GM13976 (cell line): ENCODE data around the gene ZNF8.

Source experiments
- DNase-seq: peaks from one replicate; pipeline ENCODE4 v3.0.0; 2012; ENCODE audit warnings: low spot score
- CTCF ChIP-seq: IDR thresholded peaks from 2 replicates; pipeline ENCODE4 v1.5.1; 2012; ENCODE audit warnings: borderline replicate concordance, mild to moderate bottlenecking; ENCODE audit not compliant: insufficient read depth; ENCODE audit errors: extremely low read depth, missing control alignments, control extremely low read depth
- in situ Hi-C: fragments of 300-500 bp; cut with MboI; formaldehyde crosslinking; loops from one replicate; pipeline ENCODE4 v1.12.0; 2022; ENCODE audit warnings: low sequenced_read_pairs, mixed read lengths, inconsistent platforms; ENCODE audit not compliant: unreplicated experiment

ZNF8 gene

DNA sequence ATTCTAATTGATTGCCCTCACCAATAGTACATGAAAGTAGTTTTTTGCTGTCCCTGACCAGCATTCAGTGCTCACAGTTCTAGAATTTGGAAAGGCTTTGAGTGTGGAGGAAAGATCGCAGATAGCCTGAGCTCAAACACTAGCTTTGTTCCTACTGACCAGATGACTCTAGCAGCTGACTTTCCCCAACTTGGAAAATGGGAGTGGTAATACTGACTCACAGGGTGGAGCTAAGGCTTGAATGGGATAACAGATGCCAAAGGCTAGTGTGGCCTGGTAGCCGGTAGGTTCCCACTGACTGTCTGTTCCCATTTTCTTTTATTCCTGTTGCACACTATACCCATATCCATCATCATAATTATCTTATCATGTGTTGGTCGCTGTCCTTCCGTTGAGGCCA is 51.7 kb downstream of the ZNF8 start:
- no peak for DNase-seq
- in situ Hi-C loops = no loop called here
- no peak for TF ChIP-seq CTCF

GRCh38 chr19:58332697-58333096 is 53.9 kb downstream of the ZNF8 start:
- no peak for TF ChIP-seq CTCF
- in situ Hi-C loops = no loop called here
- DNase-seq = no peak

DNA sequence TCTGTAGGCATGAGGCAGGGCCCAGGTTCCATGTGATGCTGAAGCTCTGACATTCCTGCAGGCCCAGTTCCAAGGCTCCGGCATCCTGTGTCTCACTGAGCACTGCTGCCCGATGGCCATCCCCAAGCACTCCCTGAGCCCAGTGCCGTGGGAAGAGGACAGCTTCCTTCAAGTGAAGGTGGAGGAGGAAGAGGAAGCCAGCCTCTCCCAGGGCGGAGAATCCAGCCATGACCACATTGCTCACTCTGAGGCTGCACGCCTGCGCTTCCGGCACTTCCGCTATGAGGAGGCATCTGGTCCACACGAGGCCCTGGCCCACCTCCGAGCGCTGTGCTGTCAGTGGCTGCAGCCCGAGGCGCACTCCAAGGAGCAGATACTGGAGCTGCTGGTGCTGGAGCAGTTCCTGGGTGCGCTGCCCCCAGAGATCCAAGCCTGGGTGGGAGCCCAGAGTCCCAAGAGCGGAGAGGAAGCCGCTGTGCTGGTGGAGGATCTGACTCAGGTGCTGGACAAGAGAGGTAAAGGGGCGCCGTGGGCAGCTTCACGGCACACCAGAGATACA is 56.0 kb downstream of the ZNF8 start:
- no peak for TF ChIP-seq CTCF
- no peak for DNase-seq
- in situ Hi-C loops = no loop called here

GRCh38 chr19:58335630-58336029 is 56.9 kb downstream of the ZNF8 start:
- in situ Hi-C loops = no loop called here
- TF ChIP-seq CTCF = no peak
- no peak for DNase-seq

- in situ Hi-C loops = no loop called here
- no peak for TF ChIP-seq CTCF
Measured at GRCh38 chr19:58336216-58336615, 57.5 kb downstream of the ZNF8 start.

DNA sequence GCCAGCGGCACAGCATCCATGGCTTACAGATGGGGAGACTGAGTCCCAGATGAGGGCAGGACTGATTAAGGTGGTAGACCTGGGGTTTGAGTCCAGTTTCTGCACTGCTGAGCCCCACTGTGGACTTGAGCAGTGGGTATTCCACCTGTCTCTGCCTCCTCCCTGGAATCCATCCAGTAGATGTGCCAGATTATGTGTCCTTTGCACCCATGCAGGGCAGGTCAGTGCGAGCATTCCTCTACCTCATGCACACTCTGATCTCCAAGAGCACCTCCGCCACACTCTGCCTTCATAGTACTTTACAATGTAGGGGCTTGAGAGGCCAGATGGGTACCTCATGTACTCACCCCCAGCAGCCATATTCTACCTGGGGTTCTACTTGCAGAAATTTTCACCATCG is 58.1 kb downstream of the ZNF8 start:
- in situ Hi-C loops = no loop called here
- no peak for DNase-seq
- no peak for TF ChIP-seq CTCF

More at GRCh38 chr19:58336216-58336615, 57.5 kb downstream of the ZNF8 start:
- no peak for DNase-seq

GRCh38 chr19:58338336-58338735 is 59.6 kb downstream of the ZNF8 start:
- in situ Hi-C loops = no loop called here
- DNase-seq = no peak
- no peak for TF ChIP-seq CTCF
